HG03175 (cell line): ENCODE measurements around the gene LHFPL2.
"Not testable (repeated sequence)": the region's sequence is repeated elsewhere in the genome, so short reads cannot be mapped to it uniquely, and the experiment has no call there.

ENCODE experiments used
- ATAC-seq: cut with Tn5 transposase; IDR thresholded peaks from one replicate; pipeline ENCODE4 v1.9.1; 2021; ENCODE audit warnings: mild to moderate bottlenecking, moderate library complexity; ENCODE audit not compliant: unreplicated experiment

LHFPL2 gene

GRCh38 chr5:78648359-78649210 is at the start of gene LHFPL2:
Gene LHFPL2 (minus strand): TSS chr5:78648772. CDS start chr5:78510213, 138,559 bp downstream.
- peak; percentile 56 for ATAC-seq

- no peak for ATAC-seq
Observed at GRCh38 chr5:78696637-78697036, 48.1 kb upstream of the LHFPL2 start.

GRCh38 chr5:78696052-78696451 is 47.5 kb upstream of the LHFPL2 start:
- ATAC-seq = not testable (repeated sequence)

- no peak for ATAC-seq
Observed at GRCh38 chr5:78693339-78693738, 44.8 kb upstream of the LHFPL2 start.

GRCh38 chr5:78691084-78691960 is 42.8 kb upstream of the LHFPL2 start:
- no peak for ATAC-seq

GRCh38 chr5:78690253-78690972 is 41.8 kb upstream of the LHFPL2 start:
- no peak for ATAC-seq

GRCh38 chr5:78689540-78690252 is 41.1 kb upstream of the LHFPL2 start:
- ATAC-seq = no peak

GRCh38 chr5:78687514-78687913 is 38.9 kb upstream of the LHFPL2 start:
- not testable (repeated sequence) for ATAC-seq

GRCh38 chr5:78683905-78684304 is 35.3 kb upstream of the LHFPL2 start:
- not testable (repeated sequence) for ATAC-seq

GRCh38 chr5:78679905-78680304 is 31.3 kb upstream of the LHFPL2 start:
- ATAC-seq = no peak

GRCh38 chr5:78677777-78678668 is 29.5 kb upstream of the LHFPL2 start:
- ATAC-seq = no peak

GRCh38 chr5:78675956-78676730 is 27.6 kb upstream of the LHFPL2 start:
- no peak for ATAC-seq

GRCh38 chr5:78673827-78674226 is 25.3 kb upstream of the LHFPL2 start:
- ATAC-seq = not testable (repeated sequence)

GRCh38 chr5:78672154-78672553 is 23.6 kb upstream of the LHFPL2 start:
- no peak for ATAC-seq

GRCh38 chr5:78671609-78672008 is 23.0 kb upstream of the LHFPL2 start:
- no peak for ATAC-seq

GRCh38 chr5:78670701-78671269 is 22.2 kb upstream of the LHFPL2 start:
- ATAC-seq = no peak

GRCh38 chr5:78669331-78669730 is 20.8 kb upstream of the LHFPL2 start:
- ATAC-seq = no peak

- ATAC-seq = no peak
Observed at GRCh38 chr5:78667461-78668103, 19.0 kb upstream of the LHFPL2 start.
